Measurements from ENCODE around the gene LY6G6D. TPM values are rescaled to one million over a fixed set of nuclear protein-coding genes. Genes with fewer than 3 reads are reported as not detected.

Gene LY6G6D
- total RNA-seq, 1 experiment from 2014 or later: not detected

Other genes with a start within 250 kb of the LY6G6D start
- gene MICB, start 217.2 kb upstream of the LY6G6D start, total RNA-seq (2022; extraction: Qiagen RNA extraction; ENCODE audit: low read depth): 5.2 to 8.6 TPM (median 7.9 TPM) in 5 replicates
- gene MCCD1, start 186.4 kb upstream of the LY6G6D start, total RNA-seq (2022; extraction: Qiagen RNA extraction; ENCODE audit: low read depth): not detected in 5 replicates
- 359 to 433 TPM (median 396 TPM) in 5 replicates for gene DDX39B, start 173.3 kb upstream of the LY6G6D start, total RNA-seq (2022; extraction: Qiagen RNA extraction; ENCODE audit: low read depth)
- gene ATP6V1G2, start 168.7 kb upstream of the LY6G6D start, total RNA-seq (2022; extraction: Qiagen RNA extraction; ENCODE audit: low read depth): 0.33 to 1.3 TPM (median 0.69 TPM) in 5 replicates
- gene NFKBIL1, start 167.7 kb upstream of the LY6G6D start, total RNA-seq (2022; extraction: Qiagen RNA extraction; ENCODE audit: low read depth): 5.9 to 13.0 TPM (median 12.5 TPM) in 5 replicates
- gene LTA, start 143.1 kb upstream of the LY6G6D start, total RNA-seq (2022; extraction: Qiagen RNA extraction; ENCODE audit: low read depth): not detected in 5 replicates
- 0.08 TPM in 1 of 5 replicates, not detected in the others for gene TNF, start 139.8 kb upstream of the LY6G6D start, total RNA-seq (2022; extraction: Qiagen RNA extraction; ENCODE audit: low read depth)
- 0.21 to 0.76 TPM (median 0.45 TPM) in 4 of 5 replicates, not detected in the other for gene LTB, start 132.9 kb upstream of the LY6G6D start, total RNA-seq (2022; extraction: Qiagen RNA extraction; ENCODE audit: low read depth)
- gene LST1, start 129.1 kb upstream of the LY6G6D start, total RNA-seq (2022; extraction: Qiagen RNA extraction; ENCODE audit: low read depth): not detected in 5 replicates
- not detected in 5 replicates for gene NCR3, start 122.3 kb upstream of the LY6G6D start, total RNA-seq (2022; extraction: Qiagen RNA extraction; ENCODE audit: low read depth)
- not detected in 5 replicates for gene AIF1, start 100.1 kb upstream of the LY6G6D start, total RNA-seq (2022; extraction: Qiagen RNA extraction; ENCODE audit: low read depth)
- 59.3 to 94.8 TPM (median 86.5 TPM) in 5 replicates for gene PRRC2A, start 94.6 kb upstream of the LY6G6D start, total RNA-seq (2022; extraction: Qiagen RNA extraction; ENCODE audit: low read depth)
- 100 to 165 TPM (median 145 TPM) in 5 replicates for gene BAG6, start 62.7 kb upstream of the LY6G6D start, total RNA-seq (2022; extraction: Qiagen RNA extraction; ENCODE audit: low read depth)
- 2.2 to 3.7 TPM (median 3.5 TPM) in 5 replicates for gene APOM, start 59.5 kb upstream of the LY6G6D start, total RNA-seq (2022; extraction: Qiagen RNA extraction; ENCODE audit: low read depth)
- gene C6orf47, start 54.6 kb upstream of the LY6G6D start, total RNA-seq (2022; extraction: Qiagen RNA extraction; ENCODE audit: low read depth): 11.1 to 14.5 TPM (median 12.9 TPM) in 5 replicates
- gene GPANK1, start 50.4 kb upstream of the LY6G6D start, total RNA-seq (2022; extraction: Qiagen RNA extraction; ENCODE audit: low read depth): 9.6 to 16.8 TPM (median 12.8 TPM) in 5 replicates
- 168 to 192 TPM (median 170 TPM) in 5 replicates for gene CSNK2B, start 49.3 kb upstream of the LY6G6D start, total RNA-seq (2022; extraction: Qiagen RNA extraction; ENCODE audit: low read depth)
- gene LY6G5B, start 45.4 kb upstream of the LY6G6D start, total RNA-seq (2022; extraction: Qiagen RNA extraction; ENCODE audit: low read depth): 3.2 to 6.4 TPM (median 5.2 TPM) in 5 replicates
- 1.1 to 1.6 TPM (median 1.5 TPM) in 5 replicates for gene LY6G5C, start 34.3 kb upstream of the LY6G6D start, total RNA-seq (2022; extraction: Qiagen RNA extraction; ENCODE audit: low read depth)
- 13.2 to 19.1 TPM (median 17.6 TPM) in 5 replicates for gene ABHD16A, start 12.0 kb upstream of the LY6G6D start, total RNA-seq (2022; extraction: Qiagen RNA extraction; ENCODE audit: low read depth)
- not detected in 5 replicates for gene LY6G6F, start 8.5 kb upstream of the LY6G6D start, total RNA-seq (2022; extraction: Qiagen RNA extraction; ENCODE audit: low read depth)
- gene LY6G6C, start 6.4 kb downstream of the LY6G6D start, total RNA-seq (2022; extraction: Qiagen RNA extraction; ENCODE audit: low read depth): 0.20 to 0.42 TPM (median 0.29 TPM) in 3 of 5 replicates, not detected in the others
- gene MPIG6B, start 8.0 kb downstream of the LY6G6D start, total RNA-seq (2022; extraction: Qiagen RNA extraction; ENCODE audit: low read depth): not detected in 5 replicates
- gene DDAH2, start 14.0 kb downstream of the LY6G6D start, total RNA-seq (2022; extraction: Qiagen RNA extraction; ENCODE audit: low read depth): 27.1 to 32.0 TPM (median 31.7 TPM) in 5 replicates
- 433 to 509 TPM (median 491 TPM) in 5 replicates for gene CLIC1, start 21.2 kb downstream of the LY6G6D start, total RNA-seq (2022; extraction: Qiagen RNA extraction; ENCODE audit: low read depth)
- gene MSH5, start 24.7 kb downstream of the LY6G6D start, total RNA-seq (2022; extraction: Qiagen RNA extraction; ENCODE audit: low read depth): 13.3 to 18.7 TPM (median 13.6 TPM) in 5 replicates
- 3.7 to 5.9 TPM (median 4.9 TPM) in 5 replicates for gene SAPCD1, start 47.3 kb downstream of the LY6G6D start, total RNA-seq (2022; extraction: Qiagen RNA extraction; ENCODE audit: low read depth)
- 0.53 to 2.7 TPM (median 1.1 TPM) in 5 replicates for gene VWA7, start 62.0 kb downstream of the LY6G6D start, total RNA-seq (2022; extraction: Qiagen RNA extraction; ENCODE audit: low read depth)
- gene VARS1, start 80.4 kb downstream of the LY6G6D start, total RNA-seq (2022; extraction: Qiagen RNA extraction; ENCODE audit: low read depth): 43.4 to 61.7 TPM (median 60.4 TPM) in 5 replicates
- 52.1 to 67.9 TPM (median 59.7 TPM) in 5 replicates for gene LSM2, start 91.6 kb downstream of the LY6G6D start, total RNA-seq (2022; extraction: Qiagen RNA extraction; ENCODE audit: low read depth)
- gene HSPA1L, start 99.9 kb downstream of the LY6G6D start, total RNA-seq (2022; extraction: Qiagen RNA extraction; ENCODE audit: low read depth): 1.4 to 2.2 TPM (median 1.9 TPM) in 5 replicates
- 129 to 401 TPM (median 295 TPM) in 5 replicates for gene HSPA1A, start 100.2 kb downstream of the LY6G6D start, total RNA-seq (2022; extraction: Qiagen RNA extraction; ENCODE audit: low read depth)
- gene HSPA1B, start 112.4 kb downstream of the LY6G6D start, total RNA-seq (2022; extraction: Qiagen RNA extraction; ENCODE audit: low read depth): 78.0 to 284 TPM (median 227 TPM) in 5 replicates
- 20.9 to 35.3 TPM (median 29.4 TPM) in 5 replicates for gene NEU1, start 147.5 kb downstream of the LY6G6D start, total RNA-seq (2022; extraction: Qiagen RNA extraction; ENCODE audit: low read depth)
- 0.18 to 0.50 TPM (median 0.29 TPM) in 3 of 5 replicates, not detected in the others for gene SLC44A4, start 163.6 kb downstream of the LY6G6D start, total RNA-seq (2022; extraction: Qiagen RNA extraction; ENCODE audit: low read depth)
- 17.2 to 32.6 TPM (median 30.9 TPM) in 5 replicates for gene EHMT2, start 182.3 kb downstream of the LY6G6D start, total RNA-seq (2022; extraction: Qiagen RNA extraction; ENCODE audit: low read depth)
- gene ZBTB12, start 186.7 kb downstream of the LY6G6D start, total RNA-seq (2022; extraction: Qiagen RNA extraction; ENCODE audit: low read depth): 2.0 to 5.0 TPM (median 4.5 TPM) in 5 replicates
- 0.33 to 0.47 TPM in 2 of 5 replicates, not detected in the others for gene C2, start 212.4 kb downstream of the LY6G6D start, total RNA-seq (2022; extraction: Qiagen RNA extraction; ENCODE audit: low read depth)
- gene CFB, start 230.7 kb downstream of the LY6G6D start, total RNA-seq (2022; extraction: Qiagen RNA extraction; ENCODE audit: low read depth): 1.6 to 3.2 TPM (median 2.0 TPM) in 5 replicates
- gene NELFE, start 243.6 kb downstream of the LY6G6D start, total RNA-seq (2022; extraction: Qiagen RNA extraction; ENCODE audit: low read depth): 75.5 to 91.9 TPM (median 81.9 TPM) in 5 replicates
- gene SKIC2, start 243.8 kb downstream of the LY6G6D start, total RNA-seq (2022; extraction: Qiagen RNA extraction; ENCODE audit: low read depth): 15.8 to 30.9 TPM (median 25.7 TPM) in 5 replicates

Measured in A549 treated with ZK216348 at 1 μM for 4 hours (cell line).